Measurements from ENCODE around the gene FKBP14. TPM values are rescaled to one million over a fixed set of nuclear protein-coding genes. Genes with fewer than 3 reads are reported as not detected.

Gene FKBP14
- polyA plus RNA-seq, 1 experiment: 14.9 TPM

GRCh38 chr7:30038196-30038980 lies 11.9 kb upstream of the FKBP14 start:
- no peaks in the 10 kb centered on the region for H3K27me3 ChIP-seq (ENCODE audit: control insufficient read depth, insufficient read depth, low read length)
- DNase-seq (ENCODE audit: low read depth): peak; percentile 67
- H3K36me3 ChIP-seq (ENCODE audit: control insufficient read depth, insufficient read depth, low read length): no peaks in the 10 kb centered on the region
- TF ChIP-seq CTCF (IDR thresholded peaks at IDR 0.05; ENCODE audit: insufficient read depth, low read depth, low read length): no peak
- CTCF ChIA-PET: interaction anchor here (0.6 to 1.0 kb wide), 3 partner anchors 9 to 16 kb away, joined by 3 to 4 read pairs (median 3); no protein-coding TSS in a partner anchor
- H3K4me3 ChIP-seq (ENCODE audit: low read depth, low read length): no peak overlapping the region
- POLR2A ChIA-PET: no interaction called here

GRCh38 chr7:30036220-30036619 lies 9.7 kb upstream of the FKBP14 start:
- CTCF ChIA-PET: interaction anchor here (0.5 kb wide), 1 partner anchor 242 kb away, joined by 3 read pairs; no protein-coding TSS in a partner anchor
- TF ChIP-seq CTCF (IDR thresholded peaks at IDR 0.05; ENCODE audit: insufficient read depth, low read depth, low read length): no peak
- Histone ChIP-seq H3K4me3 (ENCODE audit: low read depth, low read length) (no peak overlapping the region), H3K27me3 (ENCODE audit: control insufficient read depth, insufficient read depth, low read length) (no peaks in the 10 kb centered on the region), H3K36me3 (ENCODE audit: control insufficient read depth, insufficient read depth, low read length) (no peaks in the 10 kb centered on the region)
- no peak for DNase-seq (ENCODE audit: low read depth)
- POLR2A ChIA-PET: no interaction called here

GRCh38 chr7:30034501-30034900 lies 8.0 kb upstream of the FKBP14 start:
- Histone ChIP-seq H3K27me3 (ENCODE audit: control insufficient read depth, insufficient read depth, low read length) (no peaks in the 10 kb centered on the region), H3K4me3 (ENCODE audit: low read depth, low read length) (no peak overlapping the region), H3K36me3 (ENCODE audit: control insufficient read depth, insufficient read depth, low read length) (no peaks in the 10 kb centered on the region)
- POLR2A ChIA-PET: no interaction called here
- DNase-seq (ENCODE audit: low read depth): no peak
- CTCF ChIA-PET: no interaction called here
- TF ChIP-seq CTCF (IDR thresholded peaks at IDR 0.05; ENCODE audit: insufficient read depth, low read depth, low read length): no peak

- no peak for DNase-seq (ENCODE audit: low read depth)
- no peaks in the 10 kb centered on the region for H3K36me3 ChIP-seq (ENCODE audit: control insufficient read depth, insufficient read depth, low read length)
- H3K4me3 ChIP-seq (ENCODE audit: low read depth, low read length): no peak overlapping the region
- ChIA-PET CTCF (interaction anchor here (0.7 kb wide), 1 partner anchor 42 kb away, joined by 4 read pairs; no protein-coding TSS in a partner anchor), POLR2A (no interaction called here)
- H3K27me3 ChIP-seq (ENCODE audit: control insufficient read depth, insufficient read depth, low read length): no peaks in the 10 kb centered on the region
- TF ChIP-seq CTCF (IDR thresholded peaks at IDR 0.05; ENCODE audit: insufficient read depth, low read depth, low read length): no peak
These were observed 6.0 kb upstream of the FKBP14 start for GRCh38 chr7:30032310-30033125.

- CTCF ChIA-PET: interaction anchor here (1.3 to 2.1 kb wide), 3 partner anchors 9 to 32 kb away, joined by 3 to 10 read pairs (median 4); no protein-coding TSS in a partner anchor
- POLR2A ChIA-PET: no interaction called here
- no peak for DNase-seq (ENCODE audit: low read depth)
- Histone ChIP-seq H3K27me3 (ENCODE audit: control insufficient read depth, insufficient read depth, low read length) (no peaks in the 10 kb centered on the region), H3K36me3 (ENCODE audit: control insufficient read depth, insufficient read depth, low read length) (no peaks in the 10 kb centered on the region), H3K4me3 (ENCODE audit: low read depth, low read length) (peak overlapping the region; percentile 79)
- TF ChIP-seq CTCF (IDR thresholded peaks at IDR 0.05; ENCODE audit: insufficient read depth, low read depth, low read length): 0 out of 2 replicates have a peak, but pooled peaks have one; percentile 3
These were observed 3.2 kb upstream of the FKBP14 start for GRCh38 chr7:30029696-30030095.
